CD14-positive monocyte (primary cell): Measurements from ENCODE around the gene CPT1A. TPM values are rescaled to one million over a fixed set of nuclear protein-coding genes. Genes with fewer than 3 reads are reported as not detected.

Experiments
- DNase-seq, 3 donors: peaks; one replicate each; pipeline ENCODE4 v3.0.0-alpha.2; 2011 to 2022
- H2AFZ ChIP-seq: 2 replicates; pipeline ENCODE4 v1.6.0; 2012; ENCODE audit warnings: mild to moderate bottlenecking, low read depth, low read length, inconsistent platforms; ENCODE audit not compliant: insufficient read depth, poor library complexity, severe bottlenecking
- H3K27ac ChIP-seq, 2 donors: 1 replicate in 1 of 2; 2 replicates in 1 of 2; pipeline ENCODE4 v1.5.1; 2012 to 2013; ENCODE audit warnings: low read length in 2 of 2, control low read depth in 1 of 2, inconsistent platforms in 1 of 2, low read depth in 1 of 2, mild to moderate bottlenecking in 1 of 2
- H3K27me3 ChIP-seq, 2 donors: one replicate each; pipeline versions ENCODE4 v1.6.0 to v1.6.1; 2011 to 2013; ENCODE audit warnings: low read length in 2 of 2; ENCODE audit not compliant: control insufficient read depth in 2 of 2, insufficient read depth in 2 of 2
- H3K36me3 ChIP-seq, 2 donors: replicated peaks in 1 of 2; 1 replicate in 1 of 2; 2 replicates in 1 of 2; pipeline versions ENCODE4 v1.5.1 to v1.6.1; 2012 to 2013; ENCODE audit warnings: low read length in 2 of 2, control low read depth in 1 of 2, inconsistent platforms in 1 of 2, mild to moderate bottlenecking in 1 of 2; ENCODE audit not compliant: insufficient read depth in 2 of 2, control insufficient read depth in 1 of 2
- H3K4me1 ChIP-seq, 2 donors: 1 replicate in 1 of 2; 2 replicates in 1 of 2; pipeline versions ENCODE4 v1.5.1 to v1.6.1; 2012 to 2013; ENCODE audit warnings: low read length in 2 of 2, control low read depth in 1 of 2, inconsistent platforms in 1 of 2, mild to moderate bottlenecking in 1 of 2, moderate library complexity in 1 of 2; ENCODE audit not compliant: insufficient read depth in 2 of 2, control insufficient read depth in 1 of 2
- H3K4me2 ChIP-seq: replicated peaks from 2 replicates; pipeline ENCODE3; 2012; ENCODE audit warnings: low read length, moderate library complexity, mild to moderate bottlenecking; ENCODE audit not compliant: poor library complexity, severe bottlenecking; ENCODE audit errors: extremely low read depth
- H3K4me3 ChIP-seq, 3 experiments: fragments of 200-600 bp in 1 of 3; sonication (generic) in 1 of 3; replicated peaks in 1 of 3; 1 replicate in 2 of 3; 2 replicates in 1 of 3; pipeline ENCODE4 v1.5.1; 2011 to 2013; ENCODE audit warnings: low read length in 3 of 3, mild to moderate bottlenecking in 3 of 3, control low read depth in 2 of 3, low read depth in 2 of 3, inconsistent platforms in 1 of 3, moderate library complexity in 1 of 3
- H3K79me2 ChIP-seq: 2 replicates; pipeline ENCODE4 v1.6.0; 2012; ENCODE audit warnings: mild to moderate bottlenecking, control low read depth, inconsistent platforms, low read length, moderate library complexity; ENCODE audit not compliant: insufficient read depth
- H3K9ac ChIP-seq: 2 replicates; pipeline ENCODE4 v1.6.0; 2017; ENCODE audit warnings: low read length, mild to moderate bottlenecking; ENCODE audit not compliant: insufficient read depth, poor library complexity, severe bottlenecking
- H3K9me3 ChIP-seq, 2 donors: replicated peaks in 1 of 2; 1 replicate in 1 of 2; 2 replicates in 1 of 2; pipeline versions ENCODE4 v1.5.1 to v1.6.1; 2012 to 2013; ENCODE audit warnings: low read length in 2 of 2, control low read depth in 1 of 2; ENCODE audit not compliant: control insufficient read depth in 1 of 2, insufficient read depth in 1 of 2
- H4K20me1 ChIP-seq: 2 replicates; pipeline ENCODE4 v1.6.0; 2012; ENCODE audit warnings: mild to moderate bottlenecking, low read length, control low read depth, moderate library complexity; ENCODE audit not compliant: insufficient read depth
- H3K27ac Mint-ChIP-seq, 7 donors: one replicate each; pipeline ENCODE4 v1.8.0; 2020; ENCODE audit warnings: mild to moderate bottlenecking in 7 of 7, mixed read lengths in 7 of 7, moderate library complexity in 6 of 7, inconsistent platforms in 2 of 7
- H3K27me3 Mint-ChIP-seq, 3 donors: one replicate each; pipeline ENCODE4 v1.8.0; 2021 to 2022; ENCODE audit warnings: low read depth in 3 of 3, mild to moderate bottlenecking in 3 of 3, mixed read lengths in 3 of 3, moderate library complexity in 3 of 3, inconsistent platforms in 1 of 3
- H3K36me3 Mint-ChIP-seq, 2 donors: one replicate each; pipeline ENCODE4 v1.8.0; 2020; ENCODE audit warnings: mixed read lengths in 2 of 2, inconsistent platforms in 1 of 2, mild to moderate bottlenecking in 1 of 2
- H3K4me1 Mint-ChIP-seq: one replicate; pipeline ENCODE4 v1.8.0; 2020; ENCODE audit warnings: mild to moderate bottlenecking, mixed read lengths
- H3K4me3 Mint-ChIP-seq, 2 donors: one replicate each; pipeline ENCODE4 v1.8.0; 2020; ENCODE audit warnings: mild to moderate bottlenecking in 2 of 2, mixed read lengths in 2 of 2, moderate library complexity in 1 of 2
- H3K9me3 Mint-ChIP-seq, 7 donors: one replicate each; pipeline ENCODE4 v1.8.0; 2020 to 2022; ENCODE audit warnings: mixed read lengths in 7 of 7, mild to moderate bottlenecking in 6 of 7, moderate library complexity in 6 of 7, inconsistent platforms in 2 of 7
- WGBS: methylation state at CpG from one replicate; pipeline ENCODE4 v1.1.5; 2013; ENCODE audit warnings: missing lambda C conversion rate; ENCODE audit not compliant: insufficient coverage; 5-methylcytosine and 5-hydroxymethylcytosine counted together
- intact Hi-C, 2 donors: fragments of 100-400 bp; cut with micrococcal nuclease; formaldehyde crosslinking; loops; one replicate each; pipeline versions ENCODE4 v1.15.0 to v1.15.1; 2023
- polyA plus RNA-seq, 3 donors: library from polyadenylated mRNA; depleted of rRNA in 1 of 3; unstranded in 2 of 3; stranded (reverse) in 1 of 3; fragments of 300-500 nt in 2 of 3; fragments of >200 nt in 1 of 3; fragmentation: Illumina TruSeq in 2 of 3; gene quantifications; 1 replicate in 2 of 3; 2 replicates in 1 of 3; pipeline ENCODE4 v1.2.3, GENCODE V29; 2012 to 2021
- TF ChIP-seq, protein P1 (sequence below): fragments of 200-600 bp; IDR thresholded peaks from one replicate; pipeline ENCODE4 v1.8.0; 2022; ENCODE audit warnings: antibody characterized with exemption, mild to moderate bottlenecking

CPT1A gene
- polyA plus RNA-seq, 3 donors: 5.6 to 42.5 (median 7.0) TPM

DNA sequence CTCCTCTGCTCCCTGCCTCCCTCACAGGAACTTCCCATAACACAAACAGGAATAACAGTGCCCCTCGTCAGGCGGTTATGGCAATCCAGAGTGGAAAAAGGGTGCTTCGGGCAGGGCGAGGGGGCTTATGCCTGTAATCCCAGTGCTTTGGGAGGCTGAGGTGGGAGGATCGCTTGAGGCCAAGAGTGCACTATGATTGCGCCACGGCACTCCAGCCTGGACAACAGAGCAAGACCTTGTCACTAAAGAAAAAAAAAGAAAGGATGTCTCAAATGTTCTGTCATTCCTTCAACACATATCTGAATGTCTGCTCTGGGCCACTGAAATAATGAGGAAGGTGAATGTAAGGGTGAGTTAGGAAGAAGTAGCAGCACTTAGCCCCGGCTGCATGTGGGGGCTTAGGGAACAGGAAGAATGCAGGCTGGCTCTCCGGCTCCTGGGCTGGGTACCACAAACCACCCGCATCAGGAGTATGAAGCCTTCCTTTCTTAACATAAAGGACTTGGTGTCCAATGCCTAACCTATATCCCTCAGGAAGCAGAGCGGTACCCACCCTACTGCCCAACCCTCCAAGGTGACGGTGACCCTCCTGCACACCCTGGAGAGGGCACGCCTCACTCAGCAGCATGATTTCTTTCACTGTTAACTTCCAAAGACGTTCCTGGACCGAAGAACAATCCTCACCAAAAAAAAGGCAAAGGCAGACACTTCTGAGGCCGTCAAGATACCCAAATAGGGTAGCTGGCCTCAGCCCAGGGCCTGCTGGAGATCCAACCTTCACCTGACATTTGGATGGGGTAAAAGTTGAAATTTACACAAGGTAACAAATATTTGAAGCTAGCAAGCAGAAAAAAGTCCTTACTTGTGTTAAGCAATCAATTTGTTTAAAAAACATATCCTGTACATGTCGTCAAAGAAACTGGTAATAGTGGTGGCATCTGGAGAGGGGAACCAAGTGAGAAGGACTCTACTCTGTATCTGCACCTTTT lies 3.8 kb downstream of the CPT1A start:
- WGBS: 87% methylated on average over 3 of the region's 17 CpGs

DNA sequence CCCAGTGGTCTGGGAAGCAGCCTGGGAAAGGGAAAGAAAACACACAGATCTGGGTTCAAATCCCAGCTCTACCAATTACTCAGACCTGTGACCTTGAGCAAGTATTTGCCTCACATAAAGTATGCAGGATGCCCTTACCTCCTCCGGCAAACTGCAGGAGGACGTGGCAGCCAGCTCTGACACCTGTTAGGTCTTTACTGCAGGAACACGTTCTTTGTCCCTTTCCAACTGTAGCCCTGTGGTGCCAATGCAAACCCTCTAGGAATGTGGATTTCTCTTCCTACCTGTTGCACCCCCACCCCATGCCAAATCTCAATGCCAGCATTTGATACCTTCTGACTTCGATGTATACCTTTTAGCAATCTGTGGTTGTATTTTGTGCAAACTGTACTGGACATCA lies 6.0 kb downstream of the CPT1A start:
- intact Hi-C loops: loop anchor here in 1 of 2 donors (10.0 kb wide), 1 partner anchor 249 kb away; no protein-coding TSS in a partner anchor
- Mint-ChIP-seq H3K4me3 (no peak overlapping the region), H3K4me1 (peaks cover 66% of the 10 kb centered on the region), H3K9me3 (no peaks in the 10 kb centered on the region), H3K27ac (peak overlapping the region in 5 of 7 donors; percentile 7 to 68 (median 48)), H3K27me3 (no peaks in the 10 kb centered on the region), H3K36me3 (peaks cover 13 to 23% of the 10 kb centered on the region in 2 donors)
- peaks cover 55 to 60% of the 10 kb centered on the region in 2 donors for H3K4me1 ChIP-seq
- H4K20me1 ChIP-seq: peaks cover 83% of the 10 kb centered on the region
- no peaks in the 10 kb centered on the region for H3K27me3 ChIP-seq
- H3K79me2 ChIP-seq: peaks cover 93% of the 10 kb centered on the region
- peak overlapping the region; percentile 0 for H3K4me2 ChIP-seq
- 93% methylated on average over 3 of the region's 4 CpGs for WGBS
- no peak overlapping the region for H3K4me3 ChIP-seq
- no peak overlapping the region for H3K9ac ChIP-seq
- peaks cover 0 to 7% of the 10 kb centered on the region in 2 donors for H3K36me3 ChIP-seq
- TF ChIP-seq, protein P1, sequence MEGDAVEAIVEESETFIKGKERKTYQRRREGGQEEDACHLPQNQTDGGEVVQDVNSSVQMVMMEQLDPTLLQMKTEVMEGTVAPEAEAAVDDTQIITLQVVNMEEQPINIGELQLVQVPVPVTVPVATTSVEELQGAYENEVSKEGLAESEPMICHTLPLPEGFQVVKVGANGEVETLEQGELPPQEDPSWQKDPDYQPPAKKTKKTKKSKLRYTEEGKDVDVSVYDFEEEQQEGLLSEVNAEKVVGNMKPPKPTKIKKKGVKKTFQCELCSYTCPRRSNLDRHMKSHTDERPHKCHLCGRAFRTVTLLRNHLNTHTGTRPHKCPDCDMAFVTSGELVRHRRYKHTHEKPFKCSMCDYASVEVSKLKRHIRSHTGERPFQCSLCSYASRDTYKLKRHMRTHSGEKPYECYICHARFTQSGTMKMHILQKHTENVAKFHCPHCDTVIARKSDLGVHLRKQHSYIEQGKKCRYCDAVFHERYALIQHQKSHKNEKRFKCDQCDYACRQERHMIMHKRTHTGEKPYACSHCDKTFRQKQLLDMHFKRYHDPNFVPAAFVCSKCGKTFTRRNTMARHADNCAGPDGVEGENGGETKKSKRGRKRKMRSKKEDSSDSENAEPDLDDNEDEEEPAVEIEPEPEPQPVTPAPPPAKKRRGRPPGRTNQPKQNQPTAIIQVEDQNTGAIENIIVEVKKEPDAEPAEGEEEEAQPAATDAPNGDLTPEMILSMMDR: no peak
- no peak for DNase-seq
- peak overlapping the region in 1 of 2 donors; percentile 32 for H3K27ac ChIP-seq
- no peaks in the 10 kb centered on the region for H3K9me3 ChIP-seq
- no peak overlapping the region for H2AFZ ChIP-seq

More for the DNA sequence above, 3.8 kb downstream of the CPT1A start:
- peak overlapping the region; percentile 94 for H3K27ac ChIP-seq
- peak overlapping the region; percentile 86 for H3K9ac ChIP-seq
- H3K36me3 ChIP-seq: no peaks in the 10 kb centered on the region
- no peaks in the 10 kb centered on the region for H3K9me3 ChIP-seq
- Mint-ChIP-seq H3K4me3 (peak overlapping the region; percentile 46 to 61), H3K4me1 (peaks cover 65% of the 10 kb centered on the region), H3K27ac (peak overlapping the region; percentile 88 to 92 (median 89)), H3K9me3 (no peaks in the 10 kb centered on the region), H3K27me3 (no peaks in the 10 kb centered on the region), H3K36me3 (peaks cover 5 to 14% of the 10 kb centered on the region in 2 donors)
- peaks cover 91% of the 10 kb centered on the region for H3K79me2 ChIP-seq
- intact Hi-C loops: loop anchor here in 1 of 2 donors (10.0 kb wide), 1 partner anchor 247 kb away; no protein-coding TSS in a partner anchor
- peak overlapping the region; percentile 19 to 91 (median 89) for H3K4me3 ChIP-seq
- DNase-seq: no peak
- peak overlapping the region; percentile 98 for H3K4me2 ChIP-seq
- peaks cover 63 to 76% of the 10 kb centered on the region in 2 donors for H3K4me1 ChIP-seq
- no peaks in the 10 kb centered on the region for H3K27me3 ChIP-seq
- peaks cover 67% of the 10 kb centered on the region for H4K20me1 ChIP-seq
- H2AFZ ChIP-seq: no peak overlapping the region
- TF ChIP-seq, protein P1: no peak
